Measurements from ENCODE around the gene GTF3C2. TPM values are rescaled to one million over a fixed set of nuclear protein-coding genes. Genes with fewer than 3 reads are reported as not detected.

GTF3C2 gene
- total and polyA plus RNA-seq, 2 of the 13 experiments (the other 11 are each of a cell fraction or from before 2014, with no cell fraction given) = 77.5 to 130 TPM

DNA sequence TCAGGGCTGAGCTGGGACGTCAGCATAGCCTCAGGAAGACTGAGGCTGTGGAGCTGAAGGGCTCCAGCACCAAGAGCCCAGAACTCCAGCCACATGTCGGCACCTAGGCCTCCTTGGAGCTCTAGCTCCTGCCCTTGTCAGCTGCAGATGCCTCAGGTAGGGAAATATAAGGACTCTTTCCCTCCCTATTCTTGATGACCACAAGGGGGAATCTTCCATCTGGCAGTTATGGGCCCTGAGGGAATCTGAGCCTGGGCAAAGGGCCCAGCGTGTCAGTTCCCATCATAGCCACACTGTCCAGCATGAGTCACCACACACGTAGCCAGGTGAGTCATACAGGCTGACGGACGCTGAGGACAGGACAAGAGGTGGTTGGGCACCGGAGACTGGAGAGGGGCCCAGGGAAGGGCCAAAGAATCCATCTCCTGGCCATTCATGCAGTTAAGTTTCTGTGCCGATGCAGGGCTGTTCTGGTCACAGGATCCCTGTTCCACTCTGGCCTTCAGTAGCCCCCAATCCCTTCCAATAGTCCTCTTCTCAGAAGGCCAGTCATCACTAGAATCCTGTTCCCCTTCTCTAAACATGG lies 35.5 kb downstream of the GTF3C2 start (continued):
- TF ChIP-seq, protein P1, sequence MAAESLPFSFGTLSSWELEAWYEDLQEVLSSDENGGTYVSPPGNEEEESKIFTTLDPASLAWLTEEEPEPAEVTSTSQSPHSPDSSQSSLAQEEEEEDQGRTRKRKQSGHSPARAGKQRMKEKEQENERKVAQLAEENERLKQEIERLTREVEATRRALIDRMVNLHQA (CRISPR knock-in tag; IDR thresholded peaks at IDR 0.05) = no peak
- TF ChIP-seq BCL6 (CRISPR knock-in tag; IDR thresholded peaks at IDR 0.05) (no peak; the same call in 1 of the 2 replicates), TEAD2 (CRISPR knock-in tag; IDR thresholded peaks at IDR 0.05) (no peak), ZNF891 (CRISPR knock-in tag; IDR thresholded peaks at IDR 0.05) (0 out of 2 replicates have a peak, but pooled peaks have one; percentile 22), ZFP36L1 (CRISPR knock-in tag; IDR thresholded peaks at IDR 0.05) (no peak), NCOA2 (CRISPR knock-in tag; IDR thresholded peaks at IDR 0.05) (peak; percentile 78), ZNF24 (IDR thresholded peaks at IDR 0.05) (no peak), ZNF138 (CRISPR knock-in tag; IDR thresholded peaks at IDR 0.05; ENCODE audit: low read depth) (no peak), ZNF263 (CRISPR knock-in tag; IDR thresholded peaks at IDR 0.05) (no peak), TBL1XR1 (IDR thresholded peaks at IDR 0.05; ENCODE audit: borderline replicate concordance, low read length, partially characterized antibody) (no peak), ZNF616 (CRISPR knock-in tag; IDR thresholded peaks at IDR 0.05; ENCODE audit: low read depth) (no peak), FOXA1 (IDR thresholded peaks at IDR 0.05) (no peak), FOXA1 (CRISPR knock-in tag; IDR thresholded peaks at IDR 0.05) (no peak), ZNF619 (CRISPR knock-in tag; IDR thresholded peaks at IDR 0.05) (peak; percentile 80; the same call in 1 of the 2 replicates), ZNF335 (CRISPR knock-in tag; IDR thresholded peaks at IDR 0.05) (peak; percentile 57; the same call in 1 of the 2 replicates), ZNF597 (CRISPR knock-in tag; IDR thresholded peaks at IDR 0.05) (no peak), ZNF317 (CRISPR knock-in tag; IDR thresholded peaks at IDR 0.05) (peak; percentile 45; the same call in 1 of the 2 replicates), HNF4A (CRISPR knock-in tag; IDR thresholded peaks at IDR 0.05) (peak; percentile 46; the same call in 1 of the 2 replicates), SRF (IDR thresholded peaks at IDR 0.05; ENCODE audit: low read depth, low read length) (no peak), IRF9 (CRISPR knock-in tag; IDR thresholded peaks at IDR 0.05; ENCODE audit: borderline replicate concordance) (peak; percentile 83)
- TF ChIP-seq, protein P2, sequence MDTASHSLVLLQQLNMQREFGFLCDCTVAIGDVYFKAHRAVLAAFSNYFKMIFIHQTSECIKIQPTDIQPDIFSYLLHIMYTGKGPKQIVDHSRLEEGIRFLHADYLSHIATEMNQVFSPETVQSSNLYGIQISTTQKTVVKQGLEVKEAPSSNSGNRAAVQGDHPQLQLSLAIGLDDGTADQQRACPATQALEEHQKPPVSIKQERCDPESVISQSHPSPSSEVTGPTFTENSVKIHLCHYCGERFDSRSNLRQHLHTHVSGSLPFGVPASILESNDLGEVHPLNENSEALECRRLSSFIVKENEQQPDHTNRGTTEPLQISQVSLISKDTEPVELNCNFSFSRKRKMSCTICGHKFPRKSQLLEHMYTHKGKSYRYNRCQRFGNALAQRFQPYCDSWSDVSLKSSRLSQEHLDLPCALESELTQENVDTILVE (CRISPR knock-in tag; IDR thresholded peaks at IDR 0.05) = no peak
- TF ChIP-seq, protein P3, sequence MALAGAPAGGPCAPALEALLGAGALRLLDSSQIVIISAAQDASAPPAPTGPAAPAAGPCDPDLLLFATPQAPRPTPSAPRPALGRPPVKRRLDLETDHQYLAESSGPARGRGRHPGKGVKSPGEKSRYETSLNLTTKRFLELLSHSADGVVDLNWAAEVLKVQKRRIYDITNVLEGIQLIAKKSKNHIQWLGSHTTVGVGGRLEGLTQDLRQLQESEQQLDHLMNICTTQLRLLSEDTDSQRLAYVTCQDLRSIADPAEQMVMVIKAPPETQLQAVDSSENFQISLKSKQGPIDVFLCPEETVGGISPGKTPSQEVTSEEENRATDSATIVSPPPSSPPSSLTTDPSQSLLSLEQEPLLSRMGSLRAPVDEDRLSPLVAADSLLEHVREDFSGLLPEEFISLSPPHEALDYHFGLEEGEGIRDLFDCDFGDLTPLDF (CRISPR knock-in tag; IDR thresholded peaks at IDR 0.05) = no peak
- TF ChIP-seq, protein P4, sequence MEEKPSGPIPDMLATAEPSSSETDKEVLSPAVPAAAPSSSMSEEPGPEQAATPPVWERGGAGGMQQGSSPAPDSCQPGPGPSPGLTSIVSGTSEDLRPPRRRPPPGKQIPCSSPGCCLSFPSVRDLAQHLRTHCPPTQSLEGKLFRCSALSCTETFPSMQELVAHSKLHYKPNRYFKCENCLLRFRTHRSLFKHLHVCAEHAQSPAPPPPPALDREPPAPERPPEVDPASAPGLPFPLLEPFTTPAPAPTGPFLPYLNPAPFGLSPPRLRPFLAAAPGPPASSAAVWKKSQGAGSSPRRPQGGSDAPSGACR (CRISPR knock-in tag; IDR thresholded peaks at IDR 0.05) = 0 out of 2 replicates have a peak, but pooled peaks have one; percentile 68
- TF ChIP-seq, protein P5, sequence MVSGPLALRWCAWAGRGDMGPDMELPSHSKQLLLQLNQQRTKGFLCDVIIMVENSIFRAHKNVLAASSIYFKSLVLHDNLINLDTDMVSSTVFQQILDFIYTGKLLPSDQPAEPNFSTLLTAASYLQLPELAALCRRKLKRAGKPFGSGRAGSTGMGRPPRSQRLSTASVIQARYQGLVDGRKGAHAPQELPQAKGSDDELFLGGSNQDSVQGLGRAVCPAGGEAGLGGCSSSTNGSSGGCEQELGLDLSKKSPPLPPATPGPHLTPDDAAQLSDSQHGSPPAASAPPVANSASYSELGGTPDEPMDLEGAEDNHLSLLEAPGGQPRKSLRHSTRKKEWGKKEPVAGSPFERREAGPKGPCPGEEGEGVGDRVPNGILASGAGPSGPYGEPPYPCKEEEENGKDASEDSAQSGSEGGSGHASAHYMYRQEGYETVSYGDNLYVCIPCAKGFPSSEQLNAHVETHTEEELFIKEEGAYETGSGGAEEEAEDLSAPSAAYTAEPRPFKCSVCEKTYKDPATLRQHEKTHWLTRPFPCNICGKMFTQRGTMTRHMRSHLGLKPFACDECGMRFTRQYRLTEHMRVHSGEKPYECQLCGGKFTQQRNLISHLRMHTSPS (CRISPR knock-in tag; IDR thresholded peaks at IDR 0.05; ENCODE audit: low read depth) = no peak; the same call in 1 of the 2 replicates
